Posterior vena cava (tissue), 2 donors: ENCODE data around the gene CYP27A1. TPM values are rescaled to one million over a fixed set of nuclear protein-coding genes. Genes with fewer than 3 reads are reported as not detected.

Experiments
- DNase-seq: peaks from one replicate; pipeline ENCODE4 v3.0.0-alpha.2; 2020; ENCODE audit warnings: low spot score
- intact Hi-C, 2 donors: fragments of 100-400 bp; cut with DNase I; formaldehyde crosslinking; loops; one replicate each; pipeline versions ENCODE4 v1.14.1 to v1.14.2; 2022 to 2023
- total RNA-seq, 2 donors: library from RNA; stranded (reverse); fragmentation: NEBNext Ultra II Directional; extraction: Animal tissue kit (Norgen Biotek cat#: 25700); gene quantifications; one replicate each; pipeline ENCODE4 v1.2.1, GENCODE V29; 2021
- donor health status: DM: yes; HTN: yes; CAD: no.
- donor health status: DM: yes; HTN: yes; CAD: no.

The CYP27A1 gene
- total RNA-seq, 2 donors from 2014 or later: 9.0 to 18.7 TPM

DNA sequence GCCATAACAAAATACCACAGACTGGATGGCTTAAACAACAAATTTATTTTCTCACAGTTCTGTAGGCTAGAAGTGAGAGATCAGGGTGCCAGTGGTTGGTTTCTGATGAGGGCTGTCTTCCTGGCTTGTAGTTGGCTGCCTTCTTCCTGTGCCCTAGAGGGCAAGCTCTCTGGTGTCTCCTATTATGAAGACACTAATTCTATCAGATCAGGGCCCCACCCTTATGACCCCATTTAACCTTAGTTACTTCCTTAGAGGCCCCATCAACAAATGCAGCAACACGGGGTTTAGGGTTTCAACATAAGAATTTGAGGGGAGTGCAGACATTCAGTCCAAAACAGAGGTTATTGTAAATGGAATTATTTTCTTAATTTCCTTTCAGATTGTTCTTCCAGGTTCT is 22.9 kb downstream of the CYP27A1 start:
- intact Hi-C loops: no loop called here
- no peak for DNase-seq

DNA sequence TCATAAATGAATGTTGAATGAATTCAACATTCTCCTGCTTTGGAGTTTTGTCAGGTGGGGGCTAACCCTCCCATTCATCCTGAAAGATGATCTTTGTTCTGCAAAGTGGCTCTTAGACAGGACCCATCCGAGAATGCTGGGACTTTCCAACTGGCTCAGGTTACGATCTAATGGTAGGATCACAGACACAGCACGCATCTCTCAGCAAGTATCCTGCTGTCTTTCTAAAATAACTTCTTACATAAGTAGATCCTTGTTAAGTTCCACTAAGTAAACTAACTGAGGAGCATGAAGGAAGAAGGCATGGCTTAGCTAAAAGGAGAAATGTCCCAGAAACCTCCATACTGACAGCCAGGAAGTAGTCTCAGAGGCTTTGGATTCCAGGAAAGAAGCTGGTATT is 23.7 kb downstream of the CYP27A1 start:
- DNase-seq: no peak
- intact Hi-C loops: no loop called here

DNA sequence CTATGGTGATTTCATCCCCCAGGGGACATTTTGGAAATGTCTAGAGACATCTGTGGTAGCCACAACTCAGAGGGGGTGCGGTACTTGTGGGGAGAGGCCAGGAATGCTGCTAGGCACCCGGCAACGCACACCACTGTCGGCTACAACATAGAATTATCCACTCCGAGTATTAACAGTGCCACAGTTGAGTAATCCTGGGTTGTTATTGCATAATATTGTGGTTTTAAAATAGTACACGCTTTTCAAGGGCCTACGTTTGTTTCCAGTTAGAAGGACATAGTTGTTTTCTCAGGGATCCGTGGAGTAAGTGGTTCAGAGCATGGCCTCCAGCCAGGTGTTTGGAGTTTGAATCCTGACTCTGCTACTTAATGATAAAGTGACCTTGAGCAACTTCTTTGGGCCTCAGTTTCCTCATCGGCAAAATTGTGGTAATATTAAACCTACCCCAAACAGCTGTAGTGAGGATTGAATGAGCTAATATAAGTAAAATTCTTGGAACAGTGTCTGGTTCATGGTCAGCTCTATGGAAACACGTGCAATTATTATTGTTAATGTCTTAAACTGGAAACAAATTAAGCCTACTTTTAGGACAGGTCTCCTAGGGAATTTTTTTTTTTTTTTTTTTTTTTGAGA is 24.5 kb downstream of the CYP27A1 start:
- peak; percentile 94 for DNase-seq
- intact Hi-C loops: no loop called here

DNA sequence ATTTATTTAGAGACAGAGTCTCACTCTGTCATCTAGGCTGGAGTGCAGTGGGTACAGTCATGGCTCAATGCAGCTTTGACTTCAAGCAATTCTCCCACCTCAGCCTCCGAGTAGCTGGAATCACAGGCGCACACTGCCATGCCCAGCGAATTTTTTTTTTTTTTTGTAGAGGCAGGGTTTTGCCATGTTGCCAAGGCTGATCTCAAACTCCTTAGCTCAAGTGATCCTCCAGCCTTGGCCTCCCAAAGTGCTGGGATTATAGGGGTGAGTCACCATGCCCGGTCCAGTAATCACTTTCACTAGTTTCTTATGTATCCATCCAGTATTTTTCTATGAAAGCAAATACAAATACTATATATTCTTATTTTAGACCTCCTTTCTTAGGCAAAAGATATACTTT is 25.7 kb downstream of the CYP27A1 start:
- intact Hi-C loops: no loop called here

DNA sequence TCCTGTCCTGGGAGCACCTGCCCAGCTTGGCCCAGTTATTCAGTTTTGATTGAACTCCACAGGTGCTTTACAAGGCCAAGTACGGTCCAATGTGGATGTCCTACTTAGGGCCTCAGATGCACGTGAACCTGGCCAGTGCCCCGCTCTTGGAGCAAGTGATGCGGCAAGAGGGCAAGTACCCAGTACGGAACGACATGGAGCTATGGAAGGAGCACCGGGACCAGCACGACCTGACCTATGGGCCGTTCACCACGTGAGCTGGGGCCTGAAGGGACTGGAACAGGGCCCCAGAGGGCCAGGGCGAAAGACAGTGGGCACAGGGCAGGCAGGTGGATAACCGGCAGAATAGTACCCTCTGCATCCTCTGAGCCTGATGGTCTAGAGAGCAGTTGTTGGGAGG is 27.6 kb downstream of the CYP27A1 start:
- DNase-seq: no peak
- intact Hi-C loops: no loop called here

More for the DNA sequence above, 25.7 kb downstream of the CYP27A1 start:
- no peak for DNase-seq

DNA sequence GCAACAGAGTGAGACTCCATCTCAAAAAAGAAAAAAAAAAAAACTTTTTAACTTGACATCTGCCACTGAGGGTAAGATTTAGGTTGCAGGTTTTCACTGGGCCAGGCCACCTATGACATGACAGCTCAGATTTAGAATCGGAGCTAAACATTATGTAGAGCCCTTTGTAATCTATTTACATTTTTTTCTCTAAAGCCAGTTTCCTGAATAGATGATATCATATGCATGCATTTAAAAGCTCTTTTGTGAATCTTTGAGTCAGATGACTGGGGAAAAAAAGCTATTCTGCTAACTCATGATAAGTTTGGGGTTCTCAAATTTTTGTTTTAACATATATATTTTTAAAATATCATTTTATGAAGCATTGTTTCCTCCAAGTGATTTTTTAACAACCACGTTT is 28.3 kb downstream of the CYP27A1 start:
- no peak for DNase-seq
- intact Hi-C loops: no loop called here

DNA sequence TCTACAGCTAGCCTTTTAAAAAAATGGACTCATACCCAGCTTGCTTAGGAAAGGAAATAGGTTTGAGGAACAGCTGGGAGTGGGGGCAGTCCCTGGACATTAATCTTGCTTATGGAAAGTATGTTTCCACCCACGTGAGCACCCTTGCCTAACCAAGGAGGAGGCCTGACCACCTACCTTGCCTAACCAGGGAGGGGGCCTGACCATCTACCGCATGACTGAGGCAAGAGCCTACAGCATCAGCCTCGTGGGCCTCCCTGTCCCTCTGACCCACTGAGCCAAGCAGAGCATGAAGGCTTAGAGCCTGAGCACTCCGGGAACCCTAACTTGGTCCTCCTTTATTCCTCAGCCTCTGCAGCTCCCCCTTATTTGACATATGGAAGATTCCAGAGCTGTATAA is 29.4 kb downstream of the CYP27A1 start:
- intact Hi-C loops: no loop called here

DNA sequence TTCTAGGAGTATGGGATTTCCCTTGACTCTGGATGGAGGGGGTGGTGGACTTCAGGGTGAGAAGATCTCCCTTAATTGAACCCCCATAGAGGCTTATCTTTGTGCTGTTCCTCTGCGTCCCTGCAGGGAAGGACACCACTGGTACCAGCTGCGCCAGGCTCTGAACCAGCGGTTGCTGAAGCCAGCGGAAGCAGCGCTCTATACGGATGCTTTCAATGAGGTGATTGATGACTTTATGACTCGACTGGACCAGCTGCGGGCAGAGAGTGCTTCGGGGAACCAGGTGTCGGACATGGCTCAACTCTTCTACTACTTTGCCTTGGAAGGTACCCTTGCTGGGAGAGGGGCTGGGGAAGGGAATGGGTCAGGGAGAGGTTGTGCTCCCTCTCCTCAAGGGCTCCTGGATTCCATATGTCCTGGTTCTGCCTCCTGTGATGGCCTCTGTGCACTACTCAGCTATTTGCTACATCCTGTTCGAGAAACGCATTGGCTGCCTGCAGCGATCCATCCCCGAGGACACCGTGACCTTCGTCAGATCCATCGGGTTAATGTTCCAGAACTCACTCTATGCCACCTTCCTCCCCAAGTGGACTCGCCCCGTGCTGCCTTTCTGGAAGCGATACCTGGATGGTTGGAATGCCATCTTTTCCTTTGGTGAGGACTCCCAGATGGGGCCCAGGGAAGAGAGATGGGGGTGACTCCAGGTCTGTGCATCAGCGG is 30.3 kb downstream of the CYP27A1 start:
- intact Hi-C loops: no loop called here
- DNase-seq: peak; percentile 63

More for the DNA sequence above, 29.4 kb downstream of the CYP27A1 start:
- DNase-seq: peak; percentile 42

DNA sequence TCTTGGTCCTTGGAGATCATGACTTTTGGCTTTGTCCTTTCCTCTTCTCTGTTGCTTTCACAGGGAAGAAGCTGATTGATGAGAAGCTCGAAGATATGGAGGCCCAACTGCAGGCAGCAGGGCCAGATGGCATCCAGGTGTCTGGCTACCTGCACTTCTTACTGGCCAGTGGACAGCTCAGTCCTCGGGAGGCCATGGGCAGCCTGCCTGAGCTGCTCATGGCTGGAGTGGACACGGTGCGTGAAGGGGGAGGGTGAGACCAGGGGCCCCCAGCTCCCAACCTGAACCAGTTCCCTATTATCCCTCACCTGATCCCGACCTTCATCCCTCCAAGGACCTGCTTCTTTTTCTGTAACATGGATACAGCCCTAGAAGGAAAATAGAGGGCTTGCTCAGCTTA is 30.9 kb downstream of the CYP27A1 start:
- intact Hi-C loops: no loop called here
- no peak for DNase-seq

DNA sequence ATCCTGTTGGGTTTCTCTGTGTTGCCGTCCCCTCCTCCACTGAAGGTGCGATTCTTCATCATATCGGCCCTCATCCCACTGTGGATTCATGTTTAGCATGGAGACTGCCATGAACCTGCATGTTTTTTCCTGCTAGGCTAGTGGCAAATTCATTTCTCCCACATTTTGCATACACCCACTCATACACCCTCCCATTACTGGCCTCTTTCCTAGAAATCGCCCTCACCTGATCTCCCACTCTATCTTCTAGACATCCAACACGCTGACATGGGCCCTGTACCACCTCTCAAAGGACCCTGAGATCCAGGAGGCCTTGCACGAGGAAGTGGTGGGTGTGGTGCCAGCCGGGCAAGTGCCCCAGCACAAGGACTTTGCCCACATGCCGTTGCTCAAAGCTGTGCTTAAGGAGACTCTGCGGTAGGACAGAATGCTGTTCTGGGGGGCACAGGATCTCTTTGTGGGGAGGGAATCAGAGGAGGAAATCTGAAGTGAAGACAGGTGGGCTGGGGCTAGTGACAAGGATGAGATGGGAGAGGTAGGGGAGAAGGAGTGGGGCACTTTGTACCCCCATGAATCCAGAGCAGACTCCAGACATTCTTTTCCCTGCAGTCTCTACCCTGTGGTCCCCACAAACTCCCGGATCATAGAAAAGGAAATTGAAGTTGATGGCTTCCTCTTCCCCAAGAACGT is 32.0 kb downstream of the CYP27A1 start:
- intact Hi-C loops: no loop called here
- peak; percentile 52 for DNase-seq

DNA sequence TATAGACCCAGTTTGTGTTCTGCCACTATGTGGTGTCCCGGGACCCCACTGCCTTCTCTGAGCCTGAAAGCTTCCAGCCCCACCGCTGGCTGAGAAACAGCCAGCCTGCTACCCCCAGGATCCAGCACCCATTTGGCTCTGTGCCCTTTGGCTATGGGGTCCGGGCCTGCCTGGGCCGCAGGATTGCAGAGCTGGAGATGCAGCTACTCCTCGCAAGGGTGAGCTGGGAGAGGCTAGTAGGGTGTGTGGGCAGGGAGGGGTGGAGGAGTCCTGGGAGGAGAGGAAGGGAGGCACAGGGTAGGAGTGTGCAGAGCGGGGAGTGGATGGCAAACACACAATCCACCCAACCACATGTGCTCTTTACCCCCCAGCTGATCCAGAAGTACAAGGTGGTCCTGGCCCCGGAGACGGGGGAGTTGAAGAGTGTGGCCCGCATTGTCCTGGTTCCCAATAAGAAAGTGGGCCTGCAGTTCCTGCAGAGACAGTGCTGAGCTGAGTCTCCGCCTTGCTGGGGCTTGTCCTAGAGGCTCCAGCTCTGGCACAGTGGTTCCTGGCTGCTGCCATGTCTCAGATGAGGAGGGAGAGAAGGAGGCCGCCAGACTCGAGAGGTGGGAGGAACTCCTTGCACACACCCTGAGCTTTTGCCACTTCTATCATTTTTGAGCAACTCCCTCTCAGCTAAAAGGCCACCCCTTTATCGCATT is 32.7 kb downstream of the CYP27A1 start:
- intact Hi-C loops: no loop called here
- DNase-seq: peak; percentile 79

DNA sequence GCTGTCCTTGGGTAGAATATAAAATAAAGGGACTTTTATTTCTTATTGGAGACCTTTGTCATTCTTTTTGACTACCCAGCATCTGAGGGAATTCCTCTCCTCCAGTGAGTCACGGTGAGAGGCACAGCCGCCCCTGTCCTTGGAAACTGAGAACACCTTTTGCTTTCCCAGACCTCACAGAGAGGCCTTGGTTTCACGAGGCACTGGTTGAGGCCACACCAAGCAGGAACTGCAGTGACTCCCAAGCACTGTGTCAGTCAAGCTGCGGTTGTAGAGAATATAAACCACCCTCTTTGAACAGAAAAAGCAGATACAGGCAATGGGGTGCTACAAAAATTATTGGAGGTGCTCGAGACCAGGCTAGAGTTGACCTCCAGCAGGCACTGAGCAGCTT is 33.3 kb downstream of the CYP27A1 start:
- peak; percentile 34 for DNase-seq
- intact Hi-C loops: no loop called here

DNA sequence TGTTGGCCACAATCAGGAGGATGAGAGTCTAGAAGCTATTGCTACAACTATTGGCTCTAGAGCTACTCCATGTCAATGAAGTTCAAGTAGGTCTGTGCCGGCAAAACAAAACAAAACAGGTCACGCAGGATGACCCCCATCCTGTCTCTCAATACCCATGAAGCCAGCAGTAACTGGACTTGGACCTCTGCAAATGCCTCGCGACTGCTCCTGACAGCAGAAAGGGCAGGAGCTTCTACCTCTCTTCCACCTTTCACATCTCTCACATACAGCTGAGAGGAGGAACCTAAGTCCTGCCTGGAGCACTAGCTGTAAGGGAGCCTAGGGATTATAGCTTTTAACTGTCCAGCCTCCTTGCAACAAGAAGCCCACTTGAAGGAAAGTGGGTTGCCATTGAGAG is 33.7 kb downstream of the CYP27A1 start:
- intact Hi-C loops: no loop called here
- no peak for DNase-seq

DNA sequence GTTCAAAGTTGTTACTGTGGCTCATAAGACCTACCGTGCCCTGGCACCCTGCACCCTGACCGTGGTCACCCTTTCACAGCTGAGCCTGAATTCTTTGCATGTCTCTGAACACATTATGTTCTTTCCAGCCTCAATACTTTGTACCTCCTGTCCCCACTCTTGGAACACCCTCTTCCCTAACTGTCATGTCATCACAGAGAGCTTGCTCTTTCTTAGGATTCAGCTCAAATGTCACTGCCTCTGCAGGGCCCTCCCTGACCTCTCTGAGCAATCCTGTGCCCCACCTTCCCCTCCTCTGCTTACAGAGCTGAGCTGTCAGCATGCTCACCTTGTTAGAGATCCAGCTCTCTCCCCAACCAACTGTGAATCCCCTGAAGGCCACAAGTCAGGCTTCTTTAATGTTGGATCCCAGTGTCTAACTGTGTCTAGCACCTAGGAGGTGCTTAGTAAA is 34.6 kb downstream of the CYP27A1 start:
- intact Hi-C loops: no loop called here
- DNase-seq: no peak

DNA sequence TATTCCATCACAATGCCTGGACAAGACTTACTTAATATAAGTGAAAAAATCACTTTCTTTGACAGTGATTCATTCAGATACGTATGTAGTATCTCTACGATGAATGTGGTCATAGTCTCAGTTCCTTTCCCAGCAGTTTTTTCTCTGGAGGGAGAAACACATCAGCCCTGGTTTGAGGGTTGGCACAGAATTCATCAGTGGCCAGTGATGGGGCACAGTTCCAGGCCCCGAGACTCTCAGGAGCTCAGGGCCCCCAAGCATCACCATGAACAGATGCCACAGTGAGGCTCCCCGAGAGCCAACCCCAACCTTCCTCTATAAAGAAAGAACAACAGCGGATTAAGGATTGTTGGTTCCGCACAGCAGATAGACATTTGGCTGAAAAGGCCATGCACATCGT is 37.1 kb downstream of the CYP27A1 start:
- no peak for DNase-seq
- intact Hi-C loops: no loop called here

DNA sequence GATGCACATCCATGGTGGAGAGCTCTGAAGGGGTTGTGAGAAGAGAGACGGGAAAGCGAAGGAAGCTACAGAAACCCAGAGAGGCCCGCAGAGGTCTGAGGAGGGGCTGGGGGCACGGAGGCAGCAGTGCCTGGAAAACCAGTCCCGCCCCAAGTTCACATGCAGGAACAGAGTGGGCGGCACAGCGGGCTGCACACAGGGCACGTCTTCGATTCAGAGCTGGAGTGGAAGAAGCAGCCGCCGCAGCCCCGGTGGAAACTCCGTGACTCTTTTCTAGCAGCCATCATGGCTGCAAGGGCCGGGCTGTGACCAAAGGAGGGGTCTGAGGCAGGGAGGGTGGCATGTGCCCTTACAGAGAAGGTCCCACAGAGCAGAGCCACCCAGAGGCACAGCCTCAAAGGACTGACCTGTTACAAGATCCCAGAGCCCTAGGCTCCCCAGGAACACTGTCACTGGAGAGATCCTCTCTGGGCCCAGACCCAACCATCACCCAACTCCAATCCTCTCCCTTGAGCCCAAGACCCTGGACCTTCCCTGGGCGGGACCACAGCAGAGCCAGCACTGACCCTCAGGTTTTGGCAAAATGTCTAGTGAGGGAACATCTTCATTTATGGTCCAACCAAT is 38.9 kb downstream of the CYP27A1 start:
- intact Hi-C loops: no loop called here

DNA sequence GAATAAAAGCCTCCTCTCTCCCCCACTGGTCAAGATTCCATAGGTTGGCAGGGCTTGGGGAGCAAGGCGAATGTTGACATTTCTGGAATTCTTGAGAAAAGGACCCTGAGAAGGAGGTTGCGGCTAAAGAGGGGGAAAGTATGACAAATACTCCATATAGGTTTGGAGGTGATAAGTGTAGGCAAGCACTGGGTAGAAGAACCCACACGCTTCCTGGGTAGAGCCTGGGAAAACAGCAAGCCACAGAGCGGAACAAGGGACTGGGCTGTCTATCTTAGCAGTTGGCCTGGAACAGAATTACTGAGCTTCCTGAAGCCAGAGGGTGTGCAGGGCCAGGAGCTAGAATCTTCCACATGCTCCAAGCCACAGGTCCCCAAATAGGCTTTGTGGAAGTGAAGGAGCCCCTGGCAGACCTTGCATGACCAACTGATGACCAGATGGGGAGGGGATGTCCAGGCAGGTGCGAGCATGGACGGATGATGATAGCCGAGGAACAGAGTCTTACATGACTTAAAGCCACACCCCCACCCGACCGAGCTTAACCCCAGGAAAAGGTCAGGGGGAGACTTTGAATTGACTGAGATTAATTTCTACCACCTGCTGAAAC is 39.8 kb downstream of the CYP27A1 start:
- peak; percentile 55 for DNase-seq
- intact Hi-C loops: loop anchor here in 1 of 2 donors (2.0 kb wide), 1 partner anchor 45 kb away; no protein-coding TSS in a partner anchor

More for the DNA sequence above, 38.9 kb downstream of the CYP27A1 start:
- DNase-seq: peak; percentile 53

DNA sequence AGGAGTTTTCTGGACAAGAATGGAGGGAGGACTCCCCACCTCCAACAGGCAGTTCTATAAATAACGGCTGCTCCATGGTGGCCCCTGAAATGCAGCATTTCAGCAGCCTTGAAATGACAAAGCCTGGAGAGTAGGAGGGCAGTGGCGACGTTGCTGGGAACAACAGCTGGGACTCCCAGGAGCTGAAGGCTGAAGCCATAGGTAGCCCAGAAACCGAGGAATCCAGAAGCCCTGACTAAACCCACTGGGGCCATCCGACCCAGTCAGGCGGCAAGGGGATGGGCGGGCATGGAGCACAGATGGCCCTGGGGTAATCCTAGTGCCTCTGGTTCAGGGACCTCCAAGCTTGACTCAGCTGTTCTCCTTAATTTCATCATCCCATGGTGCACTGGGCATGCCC is 40.7 kb downstream of the CYP27A1 start:
- peak; percentile 58 for DNase-seq
- intact Hi-C loops: loop anchor here in 1 of 2 donors (2.0 kb wide), 1 partner anchor 46 kb away; no protein-coding TSS in a partner anchor
